Astrocyte of the spinal cord (primary cell): ENCODE measurements around the gene FAS.
A peak's percentile ranks its signal among the peaks of the same experiment; 100 is the strongest.
"Not testable (repeated sequence)": the region's sequence is repeated elsewhere in the genome, so short reads cannot be mapped to it uniquely, and the experiment has no call there.

Source experiments
- DNase-seq: peaks from one replicate; pipeline ENCODE4 v3.0.0; 2011; ENCODE audit warnings: low read depth, low spot score
- H3K4me3 ChIP-seq: 2 replicates; pipeline ENCODE4 v1.5.1; 2011; ENCODE audit warnings: low read depth, mild to moderate bottlenecking, low read length, moderate library complexity
- CTCF ChIP-seq: IDR thresholded peaks from 2 replicates; pipeline ENCODE4 v1.5.1; 2012; ENCODE audit warnings: low read depth, mild to moderate bottlenecking, low read length, inconsistent platforms
- in situ Hi-C: cut with HindIII; loops from 2 replicates; pipeline ENCODE4 v1.10.0; 2017; ENCODE audit warnings: low sequenced_read_pairs

Gene FAS

GRCh38 chr10:89003344-89003743, 12.7 kb downstream of the FAS start:
- in situ Hi-C loops: no loop called here
- no peak for DNase-seq
- TF ChIP-seq CTCF: no peak
- H3K4me3 ChIP-seq: no peak overlapping the region

GRCh38 chr10:89007129-89007893, 16.7 kb downstream of the FAS start:
- no peak overlapping the region for H3K4me3 ChIP-seq
- TF ChIP-seq CTCF: no peak
- DNase-seq: no peak
- in situ Hi-C loops: no loop called here

GRCh38 chr10:89018700-89019346, 28.2 kb downstream of the FAS start:
- H3K4me3 ChIP-seq, DNase-seq, in situ Hi-C loops: not testable (repeated sequence)

- no peak for DNase-seq
- no peak overlapping the region for H3K4me3 ChIP-seq
- in situ Hi-C loops: no loop called here
- no peak for TF ChIP-seq CTCF
Measured at GRCh38 chr10:89019569-89020327, 29.1 kb downstream of the FAS start.

GRCh38 chr10:89021526-89021925, 30.9 kb downstream of the FAS start:
- peak; percentile 41 for DNase-seq
- H3K4me3 ChIP-seq, in situ Hi-C loops: not testable (repeated sequence)

- TF ChIP-seq CTCF: no peak
- in situ Hi-C loops: no loop called here
- H3K4me3 ChIP-seq: no peak overlapping the region
- DNase-seq: no peak
Measured at GRCh38 chr10:89022734-89023133, 32.1 kb downstream of the FAS start.

GRCh38 chr10:89025453-89025852, 34.9 kb downstream of the FAS start:
- in situ Hi-C loops: no loop called here
- DNase-seq: no peak
- TF ChIP-seq CTCF: no peak
- H3K4me3 ChIP-seq: no peak overlapping the region
